Liver (tissue), 9 donors: ENCODE measurements around the gene NDUFA13. TPM values are rescaled to one million over a fixed set of nuclear protein-coding genes. Genes with fewer than 3 reads are reported as not detected.

Experiments used
- DNase-seq: peaks from one replicate; pipeline ENCODE4 v3.0.0-alpha.2; 2017; ENCODE audit warnings: low spot score
- H3K27ac ChIP-seq, 2 donors: one replicate each; pipeline ENCODE4 v1.7.0; 2013; ENCODE audit warnings: inconsistent platforms in 2 of 2, low read length in 2 of 2, control low read depth in 1 of 2, low read depth in 1 of 2, mild to moderate bottlenecking in 1 of 2
- H3K27me3 ChIP-seq, 4 donors: one replicate each; pipeline versions ENCODE4 v1.6.1 to v1.7.0; 2013; ENCODE audit warnings: low read length in 3 of 4, inconsistent platforms in 1 of 4, mild to moderate bottlenecking in 1 of 4, moderate library complexity in 1 of 4; ENCODE audit not compliant: control insufficient read depth in 4 of 4, insufficient read depth in 4 of 4
- H3K36me3 ChIP-seq, 4 donors: one replicate each; pipeline versions ENCODE4 v1.6.1 to v1.7.0; 2013; ENCODE audit warnings: low read length in 3 of 4, mild to moderate bottlenecking in 3 of 4, low read depth in 1 of 4, moderate library complexity in 1 of 4; ENCODE audit not compliant: control insufficient read depth in 4 of 4, insufficient read depth in 3 of 4
- H3K4me1 ChIP-seq, 4 donors: one replicate each; pipeline versions ENCODE4 v1.6.1 to v1.7.0; 2013; ENCODE audit warnings: low read length in 3 of 4, mild to moderate bottlenecking in 3 of 4, moderate library complexity in 1 of 4; ENCODE audit not compliant: control insufficient read depth in 4 of 4, insufficient read depth in 4 of 4
- H3K4me3 ChIP-seq, 3 donors: one replicate each; pipeline versions ENCODE4 v1.6.1 to v1.7.0; 2013; ENCODE audit warnings: low read length in 3 of 3, control low read depth in 1 of 3, low read depth in 1 of 3, mild to moderate bottlenecking in 1 of 3
- H3K9ac ChIP-seq, 2 donors: one replicate each; pipeline ENCODE4 v1.7.0; 2013; ENCODE audit warnings: low read length in 2 of 2, mild to moderate bottlenecking in 2 of 2, moderate library complexity in 2 of 2, control low read depth in 1 of 2, low read depth in 1 of 2
- H3K9me3 ChIP-seq, 4 donors: one replicate each; pipeline versions ENCODE4 v1.6.1 to v1.7.0; 2013; ENCODE audit warnings: low read length in 3 of 4; ENCODE audit not compliant: control insufficient read depth in 4 of 4
- EGR1 ChIP-seq, 2 donors: IDR thresholded peaks; 2 replicates each; pipeline ENCODE4 v1.6.1; 2016 to 2018; ENCODE audit warnings: antibody characterized with exemption in 2 of 2, low read depth in 2 of 2
- FOXA1 ChIP-seq: IDR thresholded peaks from 2 replicates; pipeline ENCODE4 v1.6.1; 2016; ENCODE audit warnings: antibody characterized with exemption
- FOXA2 ChIP-seq: IDR thresholded peaks from 2 replicates; pipeline ENCODE4 v1.6.1; 2016; ENCODE audit warnings: antibody characterized with exemption
- GABPA ChIP-seq, 2 donors: IDR thresholded peaks in 1 of 2; conservative IDR thresholded peaks in 1 of 2; 2 replicates each; pipeline ENCODE4 v1.6.1; 2016; ENCODE audit warnings: antibody characterized with exemption in 2 of 2, mild to moderate bottlenecking in 1 of 2, moderate library complexity in 1 of 2
- HNF4A ChIP-seq, 2 donors: conservative IDR thresholded peaks; 2 replicates each; pipeline ENCODE4 v1.6.1; 2016; ENCODE audit warnings: antibody characterized with exemption in 2 of 2, mild to moderate bottlenecking in 2 of 2
- HNF4G ChIP-seq: IDR thresholded peaks from 2 replicates; pipeline ENCODE4 v1.6.1; 2016; ENCODE audit warnings: antibody characterized with exemption
- JUND ChIP-seq, 2 donors: IDR thresholded peaks; 2 replicates each; pipeline ENCODE4 v1.6.1; 2016; ENCODE audit warnings: antibody characterized with exemption in 2 of 2
- MAX ChIP-seq: IDR thresholded peaks from 2 replicates; pipeline ENCODE4 v1.6.1; 2016; ENCODE audit warnings: antibody characterized with exemption
- NR2F2 ChIP-seq: IDR thresholded peaks from 2 replicates; pipeline ENCODE4 v1.6.1; 2016; ENCODE audit warnings: antibody characterized with exemption
- RAD21 ChIP-seq, 2 donors: IDR thresholded peaks; 2 replicates each; pipeline ENCODE4 v1.6.1; 2016; ENCODE audit warnings: antibody characterized with exemption in 2 of 2, mild to moderate bottlenecking in 2 of 2
- TAF1 ChIP-seq: conservative IDR thresholded peaks from 2 replicates; pipeline ENCODE4 v1.6.1; 2016; ENCODE audit warnings: antibody characterized with exemption, mild to moderate bottlenecking
- YY1 ChIP-seq: IDR thresholded peaks from 2 replicates; pipeline ENCODE4 v1.6.1; 2016; ENCODE audit warnings: antibody characterized with exemption, mild to moderate bottlenecking
- WGBS: extraction: QIAGEN DNeasy Blood & Tissue Kit; methylation state at CpG from one replicate; pipeline ENCODE4 v1.1.7; 2013; 5-methylcytosine and 5-hydroxymethylcytosine counted together
- polyA plus RNA-seq, 2 donors: library from polyadenylated mRNA; stranded (reverse) in 1 of 2; unstranded in 1 of 2; fragments of 200-250 nt in 1 of 2; fragments of >200 nt in 1 of 2; fragmentation: Nextera tagmentation in 1 of 2; extraction: Ambion mirVana in 1 of 2; gene quantifications; one replicate each; pipeline versions ENCODE4 v1.2.1 to v1.2.3, GENCODE V29; 2013 to 2015
- total RNA-seq, 2 donors: library from RNA; depleted of rRNA; stranded (reverse); fragments of >200 nt; gene quantifications; one replicate each; pipeline ENCODE4 v1.2.3, GENCODE V29; 2014
- TF ChIP-seq, protein P1 (sequence below): IDR thresholded peaks from 2 replicates; pipeline ENCODE4 v1.6.1; 2016; ENCODE audit warnings: antibody characterized with exemption
- TF ChIP-seq, protein P2 (sequence below): IDR thresholded peaks from 2 replicates; pipeline ENCODE4 v1.6.1; 2016; ENCODE audit warnings: antibody characterized with exemption, mild to moderate bottlenecking
- TF ChIP-seq, protein P3 (sequence below): fragments of 150-350 bp; IDR thresholded peaks from 2 replicates; pipeline ENCODE4 v1.5.1; 2017; ENCODE audit warnings: improper control_type of control experiment, low read depth, low read length; ENCODE audit not compliant: missing input control
- donor health status: healthy.
- donor health status: healthy.
- donor health status: healthy.
- donor health status: healthy.
- donor health status: healthy.

NDUFA13 gene
- total and polyA plus RNA-seq, 4 donors = 45.3 to 239 (median 130) TPM

GRCh38 chr19:19562665-19563347 is 46.8 kb downstream of the NDUFA13 start:
- 74% methylated on average over 17 of the region's 17 CpGs for WGBS
- Histone ChIP-seq H3K9ac (no peak overlapping the region), H3K36me3 (no peaks in the 10 kb centered on the region)

DNA sequence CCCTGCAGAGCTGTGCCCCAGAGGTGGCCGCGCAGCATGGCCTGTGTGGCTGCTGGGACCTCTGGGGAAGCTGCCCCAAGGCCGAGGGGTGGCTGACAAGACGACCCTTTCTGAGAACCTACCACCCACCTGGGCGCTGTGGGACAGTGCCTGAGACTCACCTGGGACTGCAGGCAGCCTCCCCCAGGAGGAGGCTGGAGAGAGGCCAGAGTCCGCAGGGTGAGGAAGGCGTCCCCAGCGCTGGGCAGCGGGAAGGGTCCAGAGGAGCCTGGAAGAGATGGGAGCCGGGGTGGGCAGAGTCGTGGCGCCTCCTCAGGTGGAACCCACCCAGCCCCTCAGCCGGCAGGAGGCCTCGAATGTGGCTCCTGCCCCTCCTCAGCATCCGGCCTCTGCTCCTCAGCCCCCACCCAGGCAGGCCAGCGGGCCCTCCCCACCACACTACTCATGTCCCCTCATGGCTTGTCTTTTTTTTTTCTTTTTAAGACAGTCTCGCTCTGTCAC is 47.4 kb downstream of the NDUFA13 start:
- no peaks in the 10 kb centered on the region for H3K36me3 ChIP-seq
- H3K9ac ChIP-seq = no peak overlapping the region
- 88% methylated on average over 17 of the region's 17 CpGs for WGBS
- no peak overlapping the region for H3K27ac ChIP-seq
- no peak overlapping the region for H3K4me3 ChIP-seq
- H3K4me1 ChIP-seq = no peaks in the 10 kb centered on the region
- no peaks in the 10 kb centered on the region for H3K27me3 ChIP-seq
- no peaks in the 10 kb centered on the region for H3K9me3 ChIP-seq
- DNase-seq = no peak
- TF ChIP-seq GABPA (IDR thresholded peaks at IDR 0.05 in 1 of 2, conservative IDR thresholded peaks at IDR 0.05 in 1 of 2) (no peak), YY1 (no peak), TAF1 (no peak), FOXA1 (no peak), NR2F2 (no peak), EGR1 (IDR thresholded peaks at IDR 0.05; ENCODE audit: low read depth in 2 of 2) (no peak), HNF4A (conservative IDR thresholded peaks at IDR 0.05) (no peak), RAD21 (IDR thresholded peaks at IDR 0.05) (no peak), FOXA2 (no peak)
- TF ChIP-seq, protein P1, sequence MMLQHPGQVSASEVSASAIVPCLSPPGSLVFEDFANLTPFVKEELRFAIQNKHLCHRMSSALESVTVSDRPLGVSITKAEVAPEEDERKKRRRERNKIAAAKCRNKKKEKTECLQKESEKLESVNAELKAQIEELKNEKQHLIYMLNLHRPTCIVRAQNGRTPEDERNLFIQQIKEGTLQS = no peak
- TF ChIP-seq, protein P2, sequence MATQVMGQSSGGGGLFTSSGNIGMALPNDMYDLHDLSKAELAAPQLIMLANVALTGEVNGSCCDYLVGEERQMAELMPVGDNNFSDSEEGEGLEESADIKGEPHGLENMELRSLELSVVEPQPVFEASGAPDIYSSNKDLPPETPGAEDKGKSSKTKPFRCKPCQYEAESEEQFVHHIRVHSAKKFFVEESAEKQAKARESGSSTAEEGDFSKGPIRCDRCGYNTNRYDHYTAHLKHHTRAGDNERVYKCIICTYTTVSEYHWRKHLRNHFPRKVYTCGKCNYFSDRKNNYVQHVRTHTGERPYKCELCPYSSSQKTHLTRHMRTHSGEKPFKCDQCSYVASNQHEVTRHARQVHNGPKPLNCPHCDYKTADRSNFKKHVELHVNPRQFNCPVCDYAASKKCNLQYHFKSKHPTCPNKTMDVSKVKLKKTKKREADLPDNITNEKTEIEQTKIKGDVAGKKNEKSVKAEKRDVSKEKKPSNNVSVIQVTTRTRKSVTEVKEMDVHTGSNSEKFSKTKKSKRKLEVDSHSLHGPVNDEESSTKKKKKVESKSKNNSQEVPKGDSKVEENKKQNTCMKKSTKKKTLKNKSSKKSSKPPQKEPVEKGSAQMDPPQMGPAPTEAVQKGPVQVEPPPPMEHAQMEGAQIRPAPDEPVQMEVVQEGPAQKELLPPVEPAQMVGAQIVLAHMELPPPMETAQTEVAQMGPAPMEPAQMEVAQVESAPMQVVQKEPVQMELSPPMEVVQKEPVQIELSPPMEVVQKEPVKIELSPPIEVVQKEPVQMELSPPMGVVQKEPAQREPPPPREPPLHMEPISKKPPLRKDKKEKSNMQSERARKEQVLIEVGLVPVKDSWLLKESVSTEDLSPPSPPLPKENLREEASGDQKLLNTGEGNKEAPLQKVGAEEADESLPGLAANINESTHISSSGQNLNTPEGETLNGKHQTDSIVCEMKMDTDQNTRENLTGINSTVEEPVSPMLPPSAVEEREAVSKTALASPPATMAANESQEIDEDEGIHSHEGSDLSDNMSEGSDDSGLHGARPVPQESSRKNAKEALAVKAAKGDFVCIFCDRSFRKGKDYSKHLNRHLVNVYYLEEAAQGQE = no peak
- TF ChIP-seq, protein P3, sequence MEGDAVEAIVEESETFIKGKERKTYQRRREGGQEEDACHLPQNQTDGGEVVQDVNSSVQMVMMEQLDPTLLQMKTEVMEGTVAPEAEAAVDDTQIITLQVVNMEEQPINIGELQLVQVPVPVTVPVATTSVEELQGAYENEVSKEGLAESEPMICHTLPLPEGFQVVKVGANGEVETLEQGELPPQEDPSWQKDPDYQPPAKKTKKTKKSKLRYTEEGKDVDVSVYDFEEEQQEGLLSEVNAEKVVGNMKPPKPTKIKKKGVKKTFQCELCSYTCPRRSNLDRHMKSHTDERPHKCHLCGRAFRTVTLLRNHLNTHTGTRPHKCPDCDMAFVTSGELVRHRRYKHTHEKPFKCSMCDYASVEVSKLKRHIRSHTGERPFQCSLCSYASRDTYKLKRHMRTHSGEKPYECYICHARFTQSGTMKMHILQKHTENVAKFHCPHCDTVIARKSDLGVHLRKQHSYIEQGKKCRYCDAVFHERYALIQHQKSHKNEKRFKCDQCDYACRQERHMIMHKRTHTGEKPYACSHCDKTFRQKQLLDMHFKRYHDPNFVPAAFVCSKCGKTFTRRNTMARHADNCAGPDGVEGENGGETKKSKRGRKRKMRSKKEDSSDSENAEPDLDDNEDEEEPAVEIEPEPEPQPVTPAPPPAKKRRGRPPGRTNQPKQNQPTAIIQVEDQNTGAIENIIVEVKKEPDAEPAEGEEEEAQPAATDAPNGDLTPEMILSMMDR = no peak

More at GRCh38 chr19:19562665-19563347, 46.8 kb downstream of the NDUFA13 start:
- no peak for TF ChIP-seq TAF1
- TF ChIP-seq YY1 = no peak
- no peak for TF ChIP-seq HNF4G
- TF ChIP-seq, protein P3 = no peak
- no peak for TF ChIP-seq GABPA (IDR thresholded peaks at IDR 0.05 in 1 of 2, conservative IDR thresholded peaks at IDR 0.05 in 1 of 2)
- TF ChIP-seq JUND (IDR thresholded peaks at IDR 0.05) = no peak
- no peak for TF ChIP-seq EGR1 (IDR thresholded peaks at IDR 0.05; ENCODE audit: low read depth in 2 of 2)
- no peak for TF ChIP-seq MAX
- TF ChIP-seq, protein P2 = no peak
- no peak for TF ChIP-seq FOXA1
- no peak overlapping the region for H3K4me3 ChIP-seq
- H3K27me3 ChIP-seq = no peaks in the 10 kb centered on the region
- no peak overlapping the region for H3K27ac ChIP-seq
- no peak for DNase-seq
- no peaks in the 10 kb centered on the region for H3K9me3 ChIP-seq
- no peaks in the 10 kb centered on the region for H3K4me1 ChIP-seq
